GM21515 (cell line): ENCODE results near the gene TANGO2.
A peak's percentile ranks its signal among the peaks of the same experiment; 100 is the strongest.
"Not testable (repeated sequence)": the region's sequence is repeated elsewhere in the genome, so short reads cannot be mapped to it uniquely, and the experiment has no call there.

Experiments
- ATAC-seq: cut with Tn5 transposase; IDR thresholded peaks from one replicate; pipeline ENCODE4 v1.9.1; 2021; ENCODE audit not compliant: unreplicated experiment

TANGO2 gene

DNA sequence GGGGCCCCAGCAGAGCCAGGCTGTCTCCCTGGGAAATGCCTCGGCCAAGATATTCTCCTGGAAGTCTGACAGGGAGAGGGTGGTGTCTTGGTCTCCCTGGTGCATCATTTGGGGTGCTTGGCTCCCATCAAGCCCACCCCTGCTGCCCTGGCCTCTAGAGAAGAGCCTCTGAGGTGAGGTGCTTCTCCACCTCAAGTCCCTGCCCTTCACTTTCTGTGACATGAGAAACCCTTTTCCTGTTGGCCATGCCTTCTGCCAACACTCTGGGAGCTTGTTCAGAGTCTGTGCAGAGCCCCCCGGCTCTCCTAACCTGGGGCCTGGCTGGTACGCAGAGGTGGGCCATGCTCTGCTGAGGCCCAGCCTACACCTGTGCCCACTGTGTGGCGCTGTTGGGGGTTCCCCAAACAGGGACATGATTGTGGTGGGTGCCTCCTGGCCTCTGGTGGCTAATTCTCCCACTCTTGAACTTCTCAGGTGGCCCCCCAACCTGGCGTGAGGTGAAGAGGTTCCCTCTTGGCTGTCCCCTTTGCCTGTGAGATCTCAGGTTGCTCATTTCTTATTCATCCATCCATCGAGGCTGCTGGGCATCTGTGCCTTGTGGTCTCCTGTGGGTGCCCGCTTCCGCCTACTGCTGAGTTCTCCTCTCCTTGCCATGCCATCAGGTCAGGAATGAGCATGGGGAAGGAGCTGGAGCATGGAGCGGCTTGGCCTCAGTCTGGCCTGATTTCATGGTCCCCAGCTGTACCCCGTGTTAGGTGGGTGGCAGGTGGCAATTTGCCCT lies 40.0 kb downstream of the TANGO2 start:
- ATAC-seq = no peak

DNA sequence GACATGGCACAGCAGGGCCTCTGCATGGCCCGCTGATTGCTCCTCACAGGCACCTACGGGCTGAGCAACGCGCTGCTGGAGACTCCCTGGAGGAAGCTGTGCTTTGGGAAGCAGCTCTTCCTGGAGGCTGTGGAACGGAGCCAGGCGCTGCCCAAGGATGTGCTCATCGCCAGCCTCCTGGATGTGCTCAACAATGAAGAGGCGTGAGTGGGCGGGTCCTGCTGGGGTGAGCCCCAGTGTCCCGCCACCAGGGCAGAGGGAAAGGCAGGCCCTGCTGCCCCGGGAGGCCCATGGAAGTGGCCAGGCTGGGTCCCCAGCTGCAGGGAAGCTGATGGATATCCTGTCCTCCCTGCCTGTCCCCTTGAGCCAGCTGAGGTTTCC lies 40.6 kb downstream of the TANGO2 start:
- no peak for ATAC-seq

DNA sequence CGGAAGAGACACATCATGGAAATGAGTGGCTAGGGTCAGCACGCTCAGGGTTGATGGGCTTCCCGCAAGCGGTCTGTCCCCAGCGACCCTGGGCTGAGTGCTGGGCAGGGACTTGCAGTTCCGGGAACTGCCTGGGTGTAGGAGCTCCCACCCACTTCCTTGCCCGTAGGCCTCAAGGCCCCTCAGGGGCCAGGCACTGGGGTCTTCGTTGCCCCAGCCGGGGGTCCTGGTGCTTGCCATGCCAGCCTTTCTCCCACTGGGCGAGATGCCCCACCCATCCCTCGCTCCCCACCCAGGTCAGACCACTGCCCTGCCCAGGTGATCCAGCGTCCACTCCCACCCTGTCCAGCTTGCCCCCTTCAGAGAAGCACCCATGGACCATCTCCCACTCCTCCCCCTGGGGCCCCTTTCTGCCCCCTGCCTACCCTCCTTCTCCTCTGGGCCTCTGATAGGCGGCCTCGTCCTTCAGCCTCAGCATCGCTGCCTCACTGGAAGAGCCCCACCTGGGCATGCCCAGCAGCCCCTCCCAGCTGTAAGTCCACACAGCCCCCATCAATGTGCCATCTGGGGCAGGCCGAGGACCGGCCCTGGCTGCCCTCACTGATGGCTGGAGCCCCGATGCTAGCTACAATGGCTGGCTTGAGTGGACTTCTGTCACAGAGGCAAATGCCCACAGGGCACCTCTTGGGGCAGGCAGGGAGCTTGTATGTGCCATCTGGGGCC lies 41.3 kb downstream of the TANGO2 start:
- no peak for ATAC-seq

DNA sequence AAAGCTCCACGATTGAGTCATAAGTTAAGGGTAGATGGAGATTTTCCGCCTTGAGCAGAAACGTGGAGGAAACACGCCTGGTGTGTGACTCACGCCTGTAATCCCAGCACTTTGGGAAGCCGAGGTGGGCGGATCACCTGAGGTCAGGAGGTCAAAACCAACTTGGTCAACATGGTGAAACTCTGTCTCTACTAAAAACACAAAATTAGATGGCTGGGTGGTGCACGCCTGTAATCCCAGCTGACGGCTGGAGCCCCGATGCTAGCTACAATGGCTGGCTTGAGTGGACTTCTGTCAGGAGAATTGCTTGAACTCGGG lies 41.8 kb downstream of the TANGO2 start:
- no peak for ATAC-seq

DNA sequence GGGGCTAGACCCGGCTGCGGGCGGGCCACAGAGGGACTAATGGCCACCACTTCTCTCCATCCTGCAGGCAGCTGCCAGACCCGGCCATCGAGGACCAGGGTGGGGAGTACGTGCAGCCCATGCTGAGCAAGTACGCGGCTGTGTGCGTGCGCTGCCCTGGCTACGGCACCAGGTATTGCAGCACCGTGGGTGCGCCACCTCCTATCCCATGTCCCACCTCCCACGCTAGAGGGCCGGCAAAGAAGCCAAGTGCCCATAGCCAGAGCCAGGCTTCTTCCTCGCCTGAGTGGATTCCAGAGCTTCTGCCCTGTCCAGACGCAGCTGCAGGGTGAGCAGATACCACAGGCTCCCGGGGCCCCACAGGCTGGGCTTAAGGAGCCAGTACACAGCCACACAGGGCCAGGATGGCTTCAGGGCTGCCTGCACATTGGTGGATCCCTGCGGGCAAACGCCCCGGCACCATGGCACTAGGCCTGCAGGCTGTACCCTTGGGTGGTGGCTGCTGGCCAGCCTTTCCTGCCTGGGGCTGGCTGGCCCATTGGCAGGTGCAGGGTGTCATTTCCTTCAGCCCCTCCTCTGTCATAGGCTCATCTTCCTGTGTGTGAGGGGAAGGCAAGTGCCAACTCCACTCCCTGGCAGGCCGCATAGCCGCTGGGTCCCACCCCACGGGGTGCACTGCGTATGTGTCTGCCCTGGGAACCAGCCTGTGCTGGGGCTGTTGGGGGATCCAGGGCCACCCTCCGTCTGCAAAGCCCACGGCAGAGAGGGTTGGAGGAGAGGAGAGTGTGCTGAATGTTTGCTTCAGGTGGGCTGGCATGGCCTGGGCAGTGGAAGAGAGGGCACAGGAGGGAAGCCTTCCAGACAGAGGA lies 42.6 kb downstream of the TANGO2 start:
- ATAC-seq = no peak

DNA sequence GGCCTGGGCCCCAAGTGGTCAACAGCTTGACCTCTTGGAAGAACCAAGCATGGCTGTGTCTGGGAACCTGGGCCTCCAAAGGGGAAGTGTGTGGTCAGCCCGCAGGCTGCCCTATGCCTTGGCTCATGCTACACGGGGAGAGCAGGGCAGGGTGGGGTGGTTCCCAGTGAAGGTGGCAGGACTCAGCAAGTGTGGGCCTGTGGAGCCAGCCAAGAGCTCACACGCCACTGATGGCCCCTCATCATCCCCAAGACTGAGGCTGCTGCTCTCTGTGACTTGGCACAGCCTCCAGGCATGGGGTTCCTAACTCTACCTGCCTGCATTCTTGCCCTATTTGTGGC lies 43.2 kb downstream of the TANGO2 start:
- ATAC-seq = no peak

DNA sequence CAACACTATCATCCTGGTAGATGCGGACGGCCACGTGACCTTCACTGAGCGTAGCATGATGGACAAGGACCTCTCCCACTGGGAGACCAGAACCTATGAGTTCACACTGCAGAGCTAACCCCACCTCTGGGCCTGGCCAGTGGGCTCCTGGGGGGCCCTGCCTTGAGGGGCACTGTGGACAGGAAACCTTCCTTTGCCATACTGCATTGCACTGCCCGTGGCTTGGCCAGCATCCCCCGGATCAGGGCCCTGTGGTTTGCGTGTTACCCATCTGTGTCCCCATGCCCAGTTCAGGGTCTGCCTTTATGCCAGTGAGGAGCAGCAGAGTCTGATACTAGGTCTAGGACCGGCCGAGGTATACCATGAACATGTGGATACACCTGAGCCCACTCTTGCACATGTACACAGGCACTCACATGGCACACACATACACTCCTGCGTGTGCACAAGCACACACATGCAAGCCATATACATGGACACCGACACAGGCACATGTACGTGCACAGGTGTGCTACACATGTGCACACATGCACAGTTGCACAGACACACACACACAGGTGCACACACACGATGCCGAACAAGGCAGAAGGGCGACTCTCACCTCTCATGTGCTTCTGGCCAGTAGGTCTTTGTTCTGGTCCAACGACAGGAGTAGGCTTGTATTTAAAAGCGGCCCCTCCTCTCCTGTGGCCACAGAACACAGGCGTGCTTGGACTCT lies 43.8 kb downstream of the TANGO2 start:
- no peak for ATAC-seq

DNA sequence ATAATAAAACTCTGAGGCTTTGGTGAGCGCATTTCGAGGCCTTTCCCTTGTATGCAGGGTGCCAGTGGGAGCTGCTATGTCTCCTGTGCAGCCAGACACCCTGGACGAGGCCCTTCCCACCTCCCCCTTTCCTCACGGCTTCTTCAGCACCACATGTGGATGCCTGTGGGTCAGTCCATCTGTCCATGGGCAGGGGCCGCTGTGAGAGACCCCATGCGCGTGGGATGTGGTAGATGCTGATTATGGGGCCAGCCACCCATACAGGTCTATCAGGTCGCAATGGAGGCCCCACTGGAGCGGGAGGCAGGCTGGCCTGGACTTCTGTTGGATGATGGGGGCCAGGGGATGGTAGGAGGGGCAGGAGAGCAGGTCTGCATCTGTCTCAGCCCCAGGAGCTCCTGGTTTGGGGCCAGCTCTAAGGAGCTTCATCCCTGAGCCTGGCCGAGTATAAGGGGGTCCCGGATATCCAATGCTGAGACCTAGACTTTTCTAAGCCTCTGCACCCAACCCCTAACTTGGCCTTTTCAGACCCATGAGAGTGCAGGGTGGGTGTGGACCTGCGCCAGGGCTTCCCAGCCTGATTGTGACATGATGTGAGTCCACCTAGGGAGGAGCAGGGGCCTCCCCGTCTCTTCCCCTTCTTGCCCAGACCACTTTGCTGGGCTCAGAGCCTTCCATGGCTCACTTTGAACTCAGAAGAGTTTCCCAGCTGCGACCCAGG lies 45.1 kb downstream of the TANGO2 start:
- no peak for ATAC-seq

DNA sequence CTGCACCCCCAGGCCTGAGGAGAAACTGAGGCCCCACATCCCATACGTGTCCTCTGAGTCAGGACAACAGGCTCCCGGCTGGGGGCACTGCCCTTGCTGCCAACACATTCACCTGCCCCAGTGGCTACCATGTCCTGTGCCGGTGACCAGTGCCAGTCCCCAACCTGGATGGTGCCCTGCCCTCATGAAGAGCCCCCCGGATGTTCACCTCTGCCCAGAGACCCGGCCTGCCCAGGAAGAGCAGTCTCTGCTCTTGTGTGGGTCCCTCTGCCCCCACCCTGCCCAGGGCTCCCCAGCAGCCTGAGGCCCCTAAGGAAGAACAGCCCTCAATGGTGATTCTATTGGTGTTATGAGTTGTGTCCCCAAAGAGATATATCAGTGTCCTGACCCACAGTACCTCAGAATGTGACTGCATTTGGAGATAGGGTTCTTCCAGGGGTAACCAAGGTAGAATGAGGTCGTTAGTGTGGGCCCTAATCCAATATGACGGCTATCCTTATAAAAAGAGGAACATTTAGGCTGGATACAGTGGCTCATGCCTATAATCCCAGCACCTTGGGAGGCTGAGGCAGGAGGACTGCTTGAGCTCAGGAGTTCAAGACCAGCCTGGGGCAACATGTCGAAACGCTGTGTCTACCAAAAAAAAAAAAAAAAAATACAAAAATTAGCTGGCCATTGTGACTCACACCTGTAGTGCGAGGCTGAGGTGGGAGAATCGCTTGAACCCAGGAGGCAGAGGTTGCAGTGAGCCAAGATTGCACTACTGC lies 45.9 kb downstream of the TANGO2 start:
- ATAC-seq = no peak

DNA sequence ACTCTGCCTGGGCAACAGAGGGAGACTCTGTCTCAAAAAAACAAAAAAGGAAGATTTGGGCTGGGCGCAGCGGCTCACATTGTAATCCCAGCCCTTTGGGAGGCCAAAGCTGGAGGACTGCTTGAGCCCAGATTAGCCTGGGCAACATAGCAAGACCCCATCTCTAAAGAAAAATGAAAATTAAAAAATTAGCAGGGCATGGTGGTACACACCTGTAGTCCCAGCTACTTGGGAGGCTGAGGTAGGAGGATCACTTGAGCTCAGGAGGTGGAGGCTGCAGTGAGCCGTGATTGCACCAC lies 46.4 kb downstream of the TANGO2 start:
- not testable (repeated sequence) for ATAC-seq

DNA sequence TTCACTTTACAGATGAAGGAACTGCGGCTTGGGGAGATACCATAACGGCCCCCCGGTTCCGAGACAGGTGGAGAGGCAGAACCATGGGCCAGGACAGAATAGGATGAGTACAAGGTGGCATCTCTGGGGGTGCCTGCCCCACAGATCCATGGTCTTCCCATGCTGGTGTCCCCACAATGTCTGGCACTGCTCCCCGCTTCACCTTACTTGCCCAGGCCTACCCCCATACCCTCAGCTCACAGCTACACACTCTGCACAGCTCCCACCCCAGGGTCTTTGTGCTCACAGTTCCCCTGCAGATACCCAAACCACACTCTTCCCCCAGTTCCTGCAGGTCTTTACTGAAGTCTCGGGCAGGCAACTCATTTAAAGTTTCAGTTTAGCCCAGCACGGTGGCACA lies 47.7 kb downstream of the TANGO2 start:
- ATAC-seq = no peak

DNA sequence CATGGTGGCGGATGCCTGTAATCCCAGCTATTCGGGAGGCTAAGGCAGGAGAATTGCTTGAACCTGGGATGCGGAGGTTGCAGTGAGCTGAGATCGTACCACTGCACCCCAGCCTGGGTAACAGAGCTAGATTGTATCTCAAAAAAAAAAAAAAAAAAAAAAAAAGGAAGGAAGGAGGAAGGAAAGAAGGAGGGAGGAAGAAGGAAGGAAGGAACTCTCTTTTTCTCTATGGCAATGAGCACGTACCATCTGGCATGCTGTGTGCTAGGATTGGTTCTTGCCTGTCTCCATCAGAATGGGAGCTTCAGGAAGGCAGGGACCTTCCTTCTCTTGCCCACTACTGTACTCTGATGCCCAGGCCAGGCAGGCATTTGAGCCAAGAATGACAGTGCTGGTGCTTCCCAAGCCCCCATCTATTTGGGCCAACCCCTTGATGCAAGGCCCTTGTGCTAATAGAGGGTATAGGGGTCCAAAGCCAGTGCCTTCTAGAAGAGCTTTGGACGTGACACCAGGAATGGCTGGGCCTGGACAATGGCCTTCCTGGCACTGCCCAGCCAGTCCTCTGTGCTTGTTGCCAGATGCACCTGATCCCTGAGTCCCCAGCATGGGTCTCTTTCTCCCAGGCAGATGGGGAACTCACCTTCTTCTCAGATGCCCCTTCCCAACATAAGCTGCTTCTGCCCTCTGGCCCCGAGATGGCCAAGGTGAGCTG lies 48.6 kb downstream of the TANGO2 start:
- ATAC-seq = no peak

DNA sequence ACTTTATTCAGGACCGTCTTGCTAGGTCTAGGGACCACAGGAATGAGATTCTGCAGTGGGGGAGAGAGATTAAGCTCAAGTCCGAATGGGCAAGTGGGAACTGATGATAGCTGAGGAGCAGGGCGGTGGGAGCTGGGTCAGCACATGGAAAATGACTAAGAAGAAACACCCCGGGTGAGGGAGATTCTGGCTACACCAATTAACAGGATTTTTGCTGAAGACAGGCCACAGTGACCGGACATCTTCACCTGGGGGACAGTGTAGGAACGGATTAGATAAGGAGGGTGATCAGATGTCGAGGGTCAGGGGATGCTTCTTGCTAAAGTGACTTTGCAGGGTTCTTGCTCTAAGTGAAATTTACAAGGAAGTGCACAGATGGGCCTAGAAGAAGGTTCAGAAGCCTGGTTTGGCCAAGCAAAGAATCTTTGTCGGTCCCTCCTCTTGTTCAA lies 50.6 kb downstream of the TANGO2 start:
- no peak for ATAC-seq

DNA sequence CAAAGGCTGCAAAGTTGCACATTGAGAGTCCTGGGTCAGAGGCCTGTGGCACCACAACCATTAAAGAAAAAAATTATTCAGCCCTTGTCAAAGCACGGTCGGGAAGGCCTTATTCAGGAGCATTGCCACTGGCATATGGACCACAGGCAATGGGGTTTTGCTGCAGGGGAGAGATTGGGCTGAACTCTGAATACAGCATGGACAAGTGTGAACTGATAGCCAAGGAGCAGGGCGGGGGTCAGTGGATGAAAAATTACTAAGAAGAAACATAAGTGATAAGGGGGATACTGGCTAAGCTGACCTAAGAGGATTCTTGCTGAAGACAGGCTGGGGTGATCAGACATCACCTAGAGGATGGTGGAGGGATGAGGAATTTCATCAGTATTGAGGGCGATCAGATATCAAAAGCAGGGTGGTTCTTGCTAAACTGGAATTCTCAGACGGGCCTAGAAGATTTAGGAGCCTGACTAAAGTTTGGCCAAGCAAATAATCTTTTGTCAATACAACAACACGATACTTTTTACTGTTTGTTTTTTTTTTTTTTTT lies 55.8 kb downstream of the TANGO2 start:
- no peak for ATAC-seq

DNA sequence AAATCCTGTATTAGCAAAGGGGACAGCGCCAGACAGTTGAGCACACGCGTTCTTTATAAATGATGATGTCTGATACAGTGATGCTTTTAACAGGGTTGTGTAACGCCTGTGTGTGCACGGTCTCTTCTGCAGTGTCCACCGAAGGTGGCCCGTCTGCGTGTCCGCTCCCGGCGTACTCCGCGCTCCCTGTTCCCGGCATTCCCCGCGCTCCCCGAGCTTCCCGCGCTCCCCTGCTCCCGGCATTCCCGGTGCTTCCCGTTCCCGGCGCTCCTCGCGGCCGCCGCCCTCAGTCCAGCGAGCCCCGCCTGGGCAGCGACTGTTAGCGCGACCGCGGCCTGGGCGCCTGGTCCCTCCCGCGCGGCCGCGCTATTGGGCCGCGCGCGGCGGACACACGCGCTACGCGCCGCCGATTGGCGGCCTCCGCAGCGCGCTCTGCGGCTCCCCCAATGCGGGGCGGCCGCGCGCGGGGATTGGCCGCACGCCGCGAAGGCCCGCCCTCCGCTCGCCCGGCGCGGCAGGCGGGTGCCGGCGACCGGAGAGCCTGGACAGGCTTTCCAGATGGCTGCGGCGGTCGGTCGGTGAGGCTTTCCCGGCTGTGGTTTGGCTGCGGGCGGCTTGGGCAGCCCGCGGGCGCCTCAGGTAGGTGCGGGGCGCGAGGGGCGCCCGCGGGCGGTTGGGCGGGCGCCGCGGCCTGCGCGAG lies 59.0 kb downstream of the TANGO2 start, which contains the start of gene DGCR8:
Gene DGCR8 (plus strand): TSS at position 497 of the 700 bp plus-strand sequence. CDS start 5,723 bp downstream, outside the sequence.
- ATAC-seq = peak; percentile 73

DNA sequence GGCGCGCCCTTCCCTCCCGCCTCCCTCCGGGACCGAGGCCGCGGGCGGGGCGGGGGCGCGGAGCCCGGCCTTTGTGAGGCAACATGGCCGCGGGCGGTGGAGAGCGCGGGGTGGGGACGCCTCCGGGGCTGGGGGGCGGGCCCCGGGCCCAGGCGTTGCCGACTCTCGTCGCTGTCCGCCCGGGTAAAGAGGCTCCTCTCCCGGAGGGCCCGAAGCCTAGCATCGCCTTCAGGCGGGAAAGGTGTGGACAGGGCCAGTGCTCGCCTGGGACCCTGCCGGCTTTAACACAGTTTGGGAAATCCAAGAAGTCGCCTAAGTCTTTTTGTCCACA lies 59.5 kb downstream of the TANGO2 start:
- peak; percentile 54 for ATAC-seq

DNA sequence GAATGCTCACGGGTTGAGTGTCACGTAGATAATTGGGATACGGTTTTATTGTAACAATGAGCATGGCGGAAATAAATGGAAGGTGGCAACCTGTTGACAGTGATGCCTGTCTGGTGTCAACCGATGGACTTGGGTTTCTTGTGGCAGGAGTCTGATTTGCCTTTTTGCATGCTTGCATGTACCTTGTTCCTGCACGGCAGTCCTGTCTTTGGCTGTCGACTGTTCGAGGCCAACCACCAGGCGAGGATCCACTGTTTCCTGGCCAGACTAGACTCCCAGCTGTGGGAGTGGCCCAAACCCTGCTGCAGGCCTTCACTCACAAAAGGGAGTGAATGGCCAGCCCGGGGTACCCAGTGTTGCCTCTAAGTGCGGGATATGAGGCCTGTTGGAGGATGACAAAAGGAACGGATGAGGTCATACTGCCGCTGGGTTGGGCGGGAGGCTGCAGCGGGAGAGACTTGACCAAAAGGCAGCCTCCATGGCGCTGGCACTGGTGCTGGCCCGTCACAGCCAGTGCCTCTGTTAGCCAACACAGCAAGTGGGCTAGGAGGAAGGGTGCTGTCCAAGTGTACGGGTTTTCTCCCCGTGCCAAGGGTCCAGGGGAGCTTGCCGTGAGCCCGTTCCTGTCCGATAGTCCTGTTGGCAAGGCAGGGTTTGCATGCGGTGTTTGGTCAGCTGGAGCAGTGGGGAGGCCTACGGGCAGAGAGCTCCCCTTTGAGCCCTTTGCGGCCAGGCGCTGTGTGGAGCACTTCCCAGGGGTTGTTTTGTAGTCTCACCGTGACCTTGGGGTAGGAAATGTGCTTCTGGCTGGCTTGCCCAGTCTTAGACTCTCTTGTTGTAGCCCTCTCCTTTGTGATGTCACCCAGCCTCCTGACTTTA lies 60.1 kb downstream of the TANGO2 start:
- ATAC-seq = peak; percentile 2
